ENCODE measurements around the gene TMEM184C. TPM values are rescaled to one million over a fixed set of nuclear protein-coding genes. Genes with fewer than 3 reads are reported as not detected.

TMEM184C gene
- total RNA-seq, 1 donor from 2014 or later: 21.4 TPM

- intact Hi-C loops (cut with micrococcal nuclease): no loop called here
Observed at GRCh38 chr4:147599206-147599605, 18.0 kb upstream of the TMEM184C start.

GRCh38 chr4:147599769-147600168 lies 17.4 kb upstream of the TMEM184C start:
- intact Hi-C loops (cut with micrococcal nuclease): no loop called here

GRCh38 chr4:147605499-147605898 lies 11.7 kb upstream of the TMEM184C start:
- intact Hi-C loops (cut with micrococcal nuclease): no loop called here

DNA sequence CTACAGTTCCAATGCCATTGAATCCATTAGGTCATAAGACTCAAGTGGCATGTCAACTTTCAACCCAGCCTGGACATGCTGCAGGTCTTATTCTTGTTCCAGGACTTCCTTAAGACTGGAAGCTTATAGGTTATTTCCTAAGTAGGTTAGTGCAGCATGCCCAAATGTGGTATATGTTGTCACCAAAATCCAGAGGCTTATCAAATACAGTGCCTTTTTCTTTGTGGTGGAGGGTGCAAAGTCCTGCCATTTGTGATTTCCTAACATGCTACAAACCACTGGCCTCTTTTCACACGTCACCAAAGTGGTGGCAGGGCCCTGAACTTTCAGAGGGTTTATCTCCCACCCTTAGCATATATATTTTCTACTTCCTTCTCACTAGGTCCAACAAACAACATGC lies 9.7 kb upstream of the TMEM184C start:
- intact Hi-C loops (cut with micrococcal nuclease): no loop called here

- intact Hi-C loops (cut with micrococcal nuclease): no loop called here
Observed at GRCh38 chr4:147610686-147611085, 6.5 kb upstream of the TMEM184C start.

DNA sequence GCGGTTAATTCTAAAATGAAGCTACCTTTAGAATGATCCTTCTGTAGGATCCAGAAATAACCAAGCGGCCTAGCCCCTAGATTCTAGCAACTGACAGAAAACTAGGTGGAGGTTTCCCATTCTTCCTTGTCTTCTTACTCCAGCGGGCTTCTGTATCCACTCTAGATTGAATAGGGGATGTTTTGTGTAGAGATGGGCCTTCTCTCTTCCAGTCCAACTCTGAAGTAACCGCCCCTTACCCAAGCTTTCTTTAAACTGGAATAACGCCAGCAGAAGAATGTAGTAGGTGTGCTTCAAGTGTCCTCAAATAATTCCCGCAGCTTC lies 386 bp upstream of the TMEM184C start:
- intact Hi-C loops (cut with micrococcal nuclease): loop anchor here (1.0 to 5.0 kb wide), 5 partner anchors 67 to 825 kb away; partner anchors contain the start of genes NR3C2 and PRMT9

DNA sequence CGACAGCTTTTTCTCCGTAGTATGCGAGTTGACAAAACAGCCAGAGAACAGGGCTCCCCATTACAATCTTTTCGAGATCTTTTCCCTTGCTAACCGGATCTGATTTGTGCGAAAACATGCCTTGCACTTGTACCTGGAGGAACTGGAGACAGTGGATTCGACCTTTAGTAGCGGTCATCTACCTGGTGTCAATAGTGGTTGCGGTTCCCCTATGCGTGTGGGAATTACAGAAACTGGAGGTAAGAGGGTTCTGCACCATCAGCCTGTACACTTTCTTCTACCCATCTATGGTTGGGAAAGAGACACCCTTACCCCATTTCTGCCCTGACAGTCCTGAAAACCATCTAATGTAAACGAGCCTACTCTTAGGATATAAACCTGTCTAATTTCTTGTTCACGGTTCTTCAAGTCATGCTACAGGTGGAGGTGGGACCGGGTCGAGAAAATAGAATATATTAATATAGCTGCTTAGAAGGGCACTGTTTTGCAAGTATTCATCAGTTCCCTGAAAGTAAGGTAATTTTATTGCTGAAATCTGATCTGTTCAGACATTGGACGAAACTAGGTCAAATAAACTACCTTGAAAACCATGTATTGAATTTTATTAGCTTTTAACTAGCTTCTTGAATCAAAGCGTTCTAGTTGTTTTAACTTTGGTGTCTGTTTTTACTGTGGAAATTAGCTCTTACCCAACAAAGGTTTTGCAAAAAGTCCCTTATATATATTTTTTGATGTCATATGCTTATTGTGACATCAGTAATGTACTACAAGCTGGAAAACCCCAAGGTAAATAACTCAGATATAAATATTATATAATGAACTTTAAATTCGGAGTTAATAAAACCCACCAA lies 869 bp downstream of the TMEM184C start:
- intact Hi-C loops (cut with micrococcal nuclease): loop anchor here (1.0 to 5.0 kb wide), 5 partner anchors 66 to 824 kb away; partner anchors contain the start of genes NR3C2 and PRMT9

DNA sequence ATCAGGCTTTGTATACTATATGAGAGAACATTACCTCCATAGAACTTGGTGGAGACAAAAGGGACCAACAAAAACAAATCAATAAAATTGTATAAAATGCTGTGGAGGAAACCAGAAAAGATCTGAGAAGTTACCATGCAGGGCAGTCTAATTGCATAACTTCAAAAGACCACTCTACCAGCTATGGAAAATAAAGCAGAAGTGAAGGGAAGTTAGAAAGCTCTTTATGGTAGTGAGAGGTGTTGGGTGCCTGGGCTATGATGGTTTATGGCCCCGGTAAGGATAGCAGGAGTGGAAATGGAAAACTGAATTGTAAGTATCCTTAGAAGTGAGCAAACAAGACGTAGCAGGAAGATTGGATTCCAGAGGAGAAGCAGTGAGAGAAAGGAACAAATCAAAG lies 3.1 kb downstream of the TMEM184C start:
- intact Hi-C loops (cut with micrococcal nuclease): no loop called here

- intact Hi-C loops (cut with micrococcal nuclease): no loop called here
Observed at GRCh38 chr4:147625733-147626132, 8.5 kb downstream of the TMEM184C start.

GRCh38 chr4:147626903-147627302 lies 9.7 kb downstream of the TMEM184C start:
- intact Hi-C loops (cut with micrococcal nuclease): no loop called here

GRCh38 chr4:147628415-147628814 lies 11.2 kb downstream of the TMEM184C start:
- intact Hi-C loops (cut with micrococcal nuclease): no loop called here

DNA sequence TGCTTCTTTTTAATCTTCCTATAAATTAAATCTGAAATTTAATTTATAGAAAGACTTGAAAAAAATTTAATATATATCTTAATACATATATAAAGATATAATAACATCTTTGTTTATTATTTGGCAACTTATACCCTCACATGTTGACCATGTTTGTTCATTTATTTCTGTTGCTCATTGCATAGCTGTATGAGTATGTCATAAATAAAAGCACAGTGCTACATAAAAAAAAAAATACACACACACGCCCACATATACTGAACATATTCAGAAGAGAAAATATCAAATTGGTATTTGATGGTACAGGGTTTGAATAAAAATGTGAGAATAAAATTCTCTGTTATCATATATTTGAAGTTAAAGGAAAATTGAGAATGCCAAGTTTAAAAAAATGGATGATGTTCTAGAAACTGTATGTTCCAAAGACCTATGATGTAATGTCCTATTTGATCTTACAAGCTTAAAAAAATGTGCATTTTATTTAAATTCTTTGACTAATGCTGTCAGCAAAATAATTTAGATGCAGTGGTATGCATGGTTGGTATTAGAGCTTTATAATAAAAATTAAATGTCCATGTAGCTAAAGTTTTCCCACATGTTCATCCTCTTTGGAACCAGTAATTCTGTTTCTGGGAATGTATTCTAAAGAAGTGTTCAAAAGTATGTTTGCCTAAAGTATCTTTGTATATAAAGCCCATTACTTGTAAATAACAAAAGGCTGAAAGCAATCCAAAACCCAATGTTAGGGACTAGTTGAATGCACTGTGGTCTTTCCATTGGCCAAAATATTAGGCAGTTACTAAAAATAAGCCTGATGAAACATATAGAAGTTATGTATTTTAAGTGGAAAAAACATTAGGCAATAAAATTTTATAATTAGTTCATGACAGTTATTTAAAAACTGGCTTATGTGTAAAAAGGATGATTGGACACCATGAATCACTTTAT lies 12.9 kb downstream of the TMEM184C start:
- intact Hi-C loops (cut with micrococcal nuclease): no loop called here

GRCh38 chr4:147633113-147633512 lies 15.9 kb downstream of the TMEM184C start:
- intact Hi-C loops (cut with micrococcal nuclease): no loop called here

GRCh38 chr4:147633643-147634042 lies 16.4 kb downstream of the TMEM184C start:
- intact Hi-C loops (cut with micrococcal nuclease): no loop called here

DNA sequence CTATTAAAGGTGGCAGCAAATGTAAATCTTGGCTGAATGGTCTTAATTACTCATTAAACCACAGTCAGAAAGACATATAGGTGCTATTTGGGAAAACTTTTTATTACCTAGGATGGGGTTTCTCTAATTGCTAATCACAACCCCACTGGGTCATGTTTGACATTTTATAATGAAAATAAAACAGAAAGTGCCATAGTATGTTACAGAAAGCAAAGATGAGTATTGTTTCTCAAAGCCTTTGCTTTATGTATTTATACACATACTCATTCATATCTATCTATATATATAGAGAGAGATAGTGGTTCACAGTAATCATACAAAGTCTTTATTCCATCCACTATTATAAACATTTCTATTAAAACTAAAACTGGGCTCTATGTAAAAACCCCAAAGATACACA lies 18.2 kb downstream of the TMEM184C start:
- intact Hi-C loops (cut with micrococcal nuclease): loop anchor here (5.0 kb wide), 1 partner anchor 47 kb away; the partner anchor contains the start of gene PRMT9

DNA sequence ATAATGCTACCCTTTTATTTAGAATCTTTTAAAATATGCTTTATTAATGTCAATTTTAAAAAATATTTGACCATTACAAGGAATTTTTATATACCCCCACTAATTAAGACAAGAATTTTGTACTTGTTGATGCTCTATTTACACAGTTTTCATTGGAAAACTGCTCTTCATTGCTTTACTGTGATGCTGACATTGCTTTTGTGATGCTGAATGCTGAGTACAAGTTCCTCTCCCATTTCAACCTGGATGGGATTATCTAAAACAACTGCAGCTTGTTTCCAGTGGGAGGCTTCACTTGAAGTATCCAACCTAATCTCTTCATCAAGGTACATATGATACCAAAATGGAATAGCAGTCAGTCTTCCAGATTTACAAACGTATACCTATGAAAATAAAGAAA lies 21.2 kb downstream of the TMEM184C start:
- intact Hi-C loops (cut with micrococcal nuclease): loop anchor here (5.0 kb wide), 1 partner anchor 44 kb away; the partner anchor contains the start of gene PRMT9

DNA sequence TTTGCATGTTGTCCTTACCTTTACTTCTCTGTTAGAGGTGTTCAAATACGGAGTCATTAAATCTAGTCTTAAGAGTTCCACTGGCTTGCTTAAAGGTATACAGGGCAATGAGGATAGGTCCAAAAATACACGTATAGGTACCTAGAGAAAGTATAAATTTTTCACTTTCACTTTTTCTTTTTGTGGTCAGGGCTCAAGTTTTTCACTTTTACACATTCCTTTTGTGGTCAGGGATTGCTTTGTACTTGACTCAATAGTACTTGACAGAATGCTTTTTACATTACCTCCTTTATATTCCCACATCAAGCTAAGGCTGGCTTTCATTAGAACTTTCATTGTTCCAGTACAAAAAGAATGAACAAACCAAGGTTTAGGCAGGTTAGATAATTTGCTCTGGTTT lies 21.7 kb downstream of the TMEM184C start:
- intact Hi-C loops (cut with micrococcal nuclease): loop anchor here (5.0 kb wide), 1 partner anchor 43 kb away; the partner anchor contains the start of gene PRMT9

- intact Hi-C loops (cut with micrococcal nuclease): loop anchor here (5.0 kb wide), 1 partner anchor 43 kb away; the partner anchor contains the start of gene PRMT9
Observed at GRCh38 chr4:147639388-147639787, 22.2 kb downstream of the TMEM184C start.

GRCh38 chr4:147640331-147640730 lies 23.1 kb downstream of the TMEM184C start:
- intact Hi-C loops (cut with micrococcal nuclease): no loop called here

- intact Hi-C loops (cut with micrococcal nuclease): no loop called here
Observed at GRCh38 chr4:147643616-147644015, 26.4 kb downstream of the TMEM184C start.

- intact Hi-C loops (cut with micrococcal nuclease): no loop called here
Observed at GRCh38 chr4:147644471-147644870, 27.3 kb downstream of the TMEM184C start.

GRCh38 chr4:147645099-147645498 lies 27.9 kb downstream of the TMEM184C start:
- intact Hi-C loops (cut with micrococcal nuclease): no loop called here
